ENCODE results near the gene PHACTR1. TPM values are rescaled to one million over a fixed set of nuclear protein-coding genes. Genes with fewer than 3 reads are reported as not detected.

The PHACTR1 gene
- total RNA-seq, 2 experiments from 2014 or later: 1.3 to 2.3 TPM

- no peaks in the 10 kb centered on the region for H3K27me3 ChIP-seq (ENCODE audit: control insufficient read depth in 1 of 2, insufficient read depth in 2 of 2, low read length in 2 of 2)
- no peaks in the 10 kb centered on the region for H3K9me3 ChIP-seq (ENCODE audit: control insufficient read depth in 1 of 2, insufficient read depth in 1 of 2, low read length in 2 of 2)
- intact Hi-C loops (cut with DNase I, micrococcal nuclease): no loop called here
- Mint-ChIP-seq H3K27ac (no peak overlapping the region), H3K9me3 (no peaks in the 10 kb centered on the region), H3K4me3 (no peak overlapping the region), H3K27me3 (no peaks in the 10 kb centered on the region), H3K36me3 (ENCODE audit: low read depth) (no peaks in the 10 kb centered on the region), H3K4me1 (ENCODE audit: low read depth) (no peaks in the 10 kb centered on the region)
- H3K36me3 ChIP-seq (ENCODE audit: insufficient read depth, low read length): no peaks in the 10 kb centered on the region
- ChIA-PET CTCF (no interaction called here), POLR2A (no interaction called here)
- TF ChIP-seq CTCF (IDR thresholded peaks at IDR 0.05): no peak
- H3K4me3 ChIP-seq (ENCODE audit: low read length): no peak overlapping the region
- no peak overlapping the region for H3K27ac ChIP-seq (ENCODE audit: low read depth in 1 of 2, low read length in 2 of 2)
- DNase-seq: no peak
- no peak for ATAC-seq (ENCODE audit: poor library complexity)
- H3K4me1 ChIP-seq (ENCODE audit: insufficient read depth, low read length): no peaks in the 10 kb centered on the region
Observed at GRCh38 chr6:13141387-13141786, 424.8 kb downstream of the PHACTR1 start.

- no peak for ATAC-seq (ENCODE audit: poor library complexity)
- no peak overlapping the region for H3K4me3 ChIP-seq (ENCODE audit: low read length)
- intact Hi-C loops (cut with DNase I, micrococcal nuclease): no loop called here
- H3K4me3 Mint-ChIP-seq: no peak overlapping the region
- H3K27ac Mint-ChIP-seq: no peak overlapping the region
- no peak for TF ChIP-seq CTCF (IDR thresholded peaks at IDR 0.05)
- no peaks in the 10 kb centered on the region for H3K4me1 Mint-ChIP-seq (ENCODE audit: low read depth)
- H3K27me3 ChIP-seq (ENCODE audit: control insufficient read depth in 1 of 2, insufficient read depth in 2 of 2, low read length in 2 of 2): no peaks in the 10 kb centered on the region
- no peaks in the 10 kb centered on the region for H3K36me3 Mint-ChIP-seq (ENCODE audit: low read depth)
- CTCF ChIA-PET: no interaction called here
- POLR2A ChIA-PET: no interaction called here
- H3K36me3 ChIP-seq (ENCODE audit: insufficient read depth, low read length): no peaks in the 10 kb centered on the region
- no peak overlapping the region for H3K27ac ChIP-seq (ENCODE audit: low read depth in 1 of 2, low read length in 2 of 2)
- no peak for DNase-seq
- no peaks in the 10 kb centered on the region for H3K9me3 ChIP-seq (ENCODE audit: control insufficient read depth in 1 of 2, insufficient read depth in 1 of 2, low read length in 2 of 2)
- no peaks in the 10 kb centered on the region for H3K27me3 Mint-ChIP-seq
- H3K9me3 Mint-ChIP-seq: no peaks in the 10 kb centered on the region
- H3K4me1 ChIP-seq (ENCODE audit: insufficient read depth, low read length): no peaks in the 10 kb centered on the region
Observed at GRCh38 chr6:13142611-13143010, 426.0 kb downstream of the PHACTR1 start.

- H3K27ac Mint-ChIP-seq: no peak overlapping the region
- H3K4me3 ChIP-seq (ENCODE audit: low read length): no peak overlapping the region
- DNase-seq (no peak), ATAC-seq (ENCODE audit: poor library complexity) (no peak)
- H3K27ac ChIP-seq (ENCODE audit: low read depth in 1 of 2, low read length in 2 of 2): no peak overlapping the region
- ChIA-PET POLR2A (no interaction called here), CTCF (interaction anchor here (0.6 to 1.0 kb wide), 2 partner anchors 9 to 14 kb away, joined by 3 to 4 read pairs; no protein-coding TSS in a partner anchor)
- H3K27me3 ChIP-seq (ENCODE audit: control insufficient read depth in 1 of 2, insufficient read depth in 2 of 2, low read length in 2 of 2): no peaks in the 10 kb centered on the region
- no peak overlapping the region for H3K4me3 Mint-ChIP-seq
- no peaks in the 10 kb centered on the region for H3K36me3 Mint-ChIP-seq (ENCODE audit: low read depth)
- intact Hi-C loops (cut with DNase I, micrococcal nuclease): no loop called here
- no peaks in the 10 kb centered on the region for H3K27me3 Mint-ChIP-seq
- H3K36me3 ChIP-seq (ENCODE audit: insufficient read depth, low read length): no peaks in the 10 kb centered on the region
- no peaks in the 10 kb centered on the region for H3K4me1 ChIP-seq (ENCODE audit: insufficient read depth, low read length)
- H3K9me3 Mint-ChIP-seq: no peaks in the 10 kb centered on the region
- no peaks in the 10 kb centered on the region for H3K9me3 ChIP-seq (ENCODE audit: control insufficient read depth in 1 of 2, insufficient read depth in 1 of 2, low read length in 2 of 2)
- no peak for TF ChIP-seq CTCF (IDR thresholded peaks at IDR 0.05)
- no peaks in the 10 kb centered on the region for H3K4me1 Mint-ChIP-seq (ENCODE audit: low read depth)
Observed at GRCh38 chr6:13146442-13146841, 429.9 kb downstream of the PHACTR1 start.

All from CD4-positive, alpha-beta T cell (primary cell).